Testis (tissue), 3 donors: ENCODE measurements around the gene BCL6. TPM values are rescaled to one million over a fixed set of nuclear protein-coding genes. Genes with fewer than 3 reads are reported as not detected.

Experiments
- DNase-seq: peaks from one replicate; pipeline ENCODE4 v3.0.0-alpha.2; 2019
- H3K27ac ChIP-seq, 2 donors: fragments of 200-600 bp; sonication (generic); one replicate each; pipeline ENCODE4 v1.5.1; 2019
- H3K27me3 ChIP-seq: fragments of 200-600 bp; sonication (generic); one replicate; pipeline ENCODE4 v1.5.1; 2019
- H3K36me3 ChIP-seq: fragments of 200-600 bp; sonication (generic); one replicate; pipeline ENCODE4 v1.5.1; 2017; ENCODE audit warnings: low read depth; ENCODE audit errors: missing control alignments
- H3K4me1 ChIP-seq: fragments of 200-600 bp; sonication (generic); one replicate; pipeline ENCODE4 v1.5.1; 2019
- H3K4me3 ChIP-seq, 2 donors: fragments of 200-600 bp; sonication (generic); one replicate each; pipeline ENCODE4 v1.5.1; 2017 to 2019
- H3K9me3 ChIP-seq: fragments of 200-600 bp; sonication (generic); one replicate; pipeline ENCODE4 v1.5.1; 2017
- CTCF ChIP-seq, 3 experiments: fragments of 450-650 bp in 2 of 3; fragments of 200-600 bp in 1 of 3; sonication (generic) in 1 of 3; IDR thresholded peaks; one replicate each; pipeline ENCODE4 v1.5.1; 2016 to 2019; ENCODE audit warnings: antibody characterized with exemption in 3 of 3, mild to moderate bottlenecking in 2 of 3, moderate library complexity in 1 of 3
- POLR2A ChIP-seq: fragments of 450-650 bp; IDR thresholded peaks from one replicate; pipeline ENCODE4 v1.6.1; 2017; ENCODE audit warnings: antibody characterized with exemption, mild to moderate bottlenecking, moderate library complexity
- WGBS, 2 donors: methylation state at CpG; one replicate each; pipeline ENCODE4 v1.1.5; 2018; 5-methylcytosine and 5-hydroxymethylcytosine counted together
- intact Hi-C: fragments of 100-400 bp; cut with DNase I; formaldehyde crosslinking; loops from one replicate; pipeline ENCODE4 v1.15.1; 2023; ENCODE audit warnings: low total_unique reads
- polyA plus RNA-seq: library from polyadenylated mRNA; stranded (reverse); fragments of 350-450 nt; fragmentation: Illumina TruSeq; extraction: RNeasy Lipid Tissue Mini Kit (QIAGEN cat#74804); gene quantifications from one replicate; pipeline ENCODE4 v1.2.3, GENCODE V29; 2014; ENCODE audit warnings: low read depth, low replicate concordance; ENCODE audit not compliant: insufficient read depth
- total RNA-seq, 2 donors: library from RNA; depleted of rRNA; stranded (reverse); fragments of >200 nt; gene quantifications; one replicate each; pipeline ENCODE4 v1.2.3, GENCODE V29; 2016

The BCL6 gene
- total and polyA plus RNA-seq, 3 donors from 2014 or later: 34.5 to 86.6 (median 74.0) TPM

DNA sequence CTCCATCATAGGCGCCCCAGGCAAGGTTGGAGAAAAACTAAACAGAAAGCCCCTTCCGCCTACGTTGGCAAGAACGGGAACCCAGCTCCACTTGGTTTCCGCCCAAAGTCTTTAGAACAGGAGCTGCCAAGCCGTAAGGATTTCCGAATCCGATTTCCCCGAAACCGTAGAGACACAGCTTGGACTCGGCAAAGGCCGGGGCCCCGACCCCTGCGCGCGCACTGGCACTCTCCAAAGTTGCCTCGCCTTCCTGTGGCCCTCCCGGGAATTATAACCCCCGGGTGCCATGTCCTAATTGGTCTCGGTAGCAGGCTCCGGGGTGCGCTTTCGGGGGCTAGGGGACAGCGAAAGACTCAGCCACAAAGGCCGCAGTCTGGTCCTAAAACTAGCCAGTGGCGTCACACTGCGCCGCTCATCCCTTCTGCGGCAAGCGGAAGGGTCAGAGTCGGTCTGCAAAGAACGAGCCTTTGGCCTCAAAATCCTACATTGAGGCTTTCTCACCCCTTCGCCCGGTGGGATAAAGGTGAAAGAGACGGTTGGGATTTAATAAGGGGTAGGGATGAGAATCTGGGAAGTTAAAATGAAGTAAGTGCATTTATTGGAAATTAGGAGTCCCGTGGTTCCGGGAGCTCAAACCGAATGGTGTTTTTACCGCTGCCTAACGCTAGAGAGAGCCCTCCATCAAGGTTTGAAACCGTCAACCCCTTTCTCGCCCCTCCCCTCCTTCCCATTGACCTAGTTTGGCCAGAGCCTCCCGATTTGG is 6.8 kb downstream of the BCL6 start:
- 0% methylated on average over 24 to 43 of the region's 43 CpGs for WGBS, 2 donors
- Histone ChIP-seq H3K4me3 (peak overlapping the region; percentile 78 to 87), H3K27me3 (no peaks in the 10 kb centered on the region), H3K36me3 (no peaks in the 10 kb centered on the region), H3K9me3 (no peaks in the 10 kb centered on the region), H3K4me1 (peaks cover 31% of the 10 kb centered on the region), H3K27ac (peak overlapping the region; percentile 97)
- intact Hi-C loops: loop anchor here (5.0 kb wide), 1 partner anchor 314 kb away; no protein-coding TSS in a partner anchor
- peak; percentile 94 for DNase-seq
- TF ChIP-seq CTCF (IDR thresholded peaks at IDR 0.05) (peak; percentile 35 to 75 (median 61)), POLR2A (no peak)

DNA sequence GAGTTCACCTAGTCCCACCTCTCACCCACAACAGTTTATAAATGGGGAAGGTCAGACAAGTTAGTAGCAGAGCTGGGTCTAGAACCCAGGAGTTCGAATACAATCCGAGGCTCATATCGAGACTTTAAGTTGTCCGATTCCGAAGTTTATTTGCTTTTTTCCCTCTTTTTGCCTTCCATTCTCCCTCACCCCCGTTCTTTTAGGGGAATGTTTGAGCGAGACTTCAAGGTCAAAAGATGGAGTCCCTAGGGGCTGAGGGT is 7.3 kb downstream of the BCL6 start:
- peak overlapping the region; percentile 78 to 87 for H3K4me3 ChIP-seq
- intact Hi-C loops: loop anchor here (5.0 kb wide), 1 partner anchor 314 kb away; no protein-coding TSS in a partner anchor
- no peaks in the 10 kb centered on the region for H3K9me3 ChIP-seq
- peaks cover 31% of the 10 kb centered on the region for H3K4me1 ChIP-seq
- H3K36me3 ChIP-seq: no peaks in the 10 kb centered on the region
- no peak for DNase-seq
- peak overlapping the region; percentile 97 for H3K27ac ChIP-seq
- WGBS, 2 donors: 0 to 1% methylated on average over 7 of the region's 7 CpGs
- no peaks in the 10 kb centered on the region for H3K27me3 ChIP-seq
- TF ChIP-seq POLR2A (no peak), CTCF (IDR thresholded peaks at IDR 0.05) (no peak)

DNA sequence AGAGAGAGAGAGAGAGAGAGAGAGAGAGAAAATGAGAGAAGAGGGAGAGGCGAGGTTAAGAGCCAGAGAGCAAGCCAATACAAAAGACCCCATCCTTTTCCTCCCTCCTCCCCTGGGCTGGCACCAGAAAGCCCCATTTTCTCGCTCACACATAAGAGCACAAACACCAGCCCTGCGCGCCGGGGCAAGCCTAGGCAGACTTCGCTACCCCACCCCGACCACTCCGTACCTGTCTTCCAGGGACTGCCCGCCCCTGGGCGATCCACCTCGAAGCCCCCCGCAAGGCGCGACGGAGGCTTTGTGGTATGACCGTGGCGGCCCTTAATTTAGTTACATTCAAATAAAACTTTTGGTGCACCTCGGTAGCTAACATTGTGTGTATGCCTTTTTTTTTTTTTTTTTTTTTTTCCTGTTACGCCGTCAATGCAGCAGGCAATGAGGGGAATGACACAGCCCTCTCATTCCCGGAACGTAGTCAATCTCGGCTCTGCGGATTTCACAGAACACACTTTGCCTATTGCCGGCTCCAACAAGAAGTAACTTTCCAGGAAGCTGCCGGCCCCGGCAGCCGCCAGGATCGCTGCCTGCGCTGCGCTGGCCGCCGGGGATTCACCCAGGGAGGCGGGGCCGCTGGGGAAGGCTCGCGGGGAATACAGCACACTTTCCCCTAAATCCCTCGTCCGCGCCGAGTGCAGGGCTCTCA is 7.7 kb downstream of the BCL6 start:
- intact Hi-C loops: loop anchor here (5.0 kb wide), 1 partner anchor 315 kb away; no protein-coding TSS in a partner anchor
- WGBS, 2 donors: 2 to 5% methylated on average over 41 of the region's 41 CpGs
- no peak for TF ChIP-seq POLR2A
- TF ChIP-seq CTCF (IDR thresholded peaks at IDR 0.05): peak in 1 of 3 experiments; percentile 20
- H3K27ac ChIP-seq: peak overlapping the region; percentile 97
- H3K36me3 ChIP-seq: no peaks in the 10 kb centered on the region
- H3K9me3 ChIP-seq: no peaks in the 10 kb centered on the region
- DNase-seq: peak; percentile 62
- H3K4me1 ChIP-seq: peaks cover 29% of the 10 kb centered on the region
- no peaks in the 10 kb centered on the region for H3K27me3 ChIP-seq
- H3K4me3 ChIP-seq: peak overlapping the region; percentile 78 to 87

DNA sequence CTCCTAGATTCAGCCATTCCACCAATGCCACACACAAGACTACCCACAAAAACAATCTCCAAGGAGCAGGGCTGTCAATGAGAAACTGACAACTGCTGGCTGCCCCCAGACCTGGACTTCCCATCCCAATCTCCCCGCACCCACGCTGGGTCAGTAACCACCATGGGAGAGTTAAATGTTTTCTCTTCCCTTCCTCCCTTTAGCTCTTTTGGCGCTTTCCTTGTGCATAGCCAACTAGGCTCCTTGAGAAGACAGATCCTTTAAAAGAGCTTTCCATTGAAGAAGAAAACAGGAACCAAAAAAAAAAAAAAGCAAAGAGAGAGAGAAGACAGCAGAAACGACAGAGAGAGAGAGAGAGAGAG is 8.3 kb downstream of the BCL6 start:
- intact Hi-C loops: loop anchor here (5.0 kb wide), 1 partner anchor 315 kb away; no protein-coding TSS in a partner anchor
- WGBS, 2 donors: 38 to 42% methylated on average over 4 of the region's 4 CpGs
- TF ChIP-seq CTCF (IDR thresholded peaks at IDR 0.05): no peak
- no peak for TF ChIP-seq POLR2A
- Histone ChIP-seq H3K4me1 (peaks cover 24% of the 10 kb centered on the region), H3K36me3 (no peaks in the 10 kb centered on the region), H3K27ac (peak overlapping the region; percentile 97), H3K4me3 (peak overlapping the region; percentile 78 to 87), H3K27me3 (no peaks in the 10 kb centered on the region), H3K9me3 (no peaks in the 10 kb centered on the region)
- DNase-seq: no peak
